Fibroblast of lung (primary cell): ENCODE measurements around the gene ZFC3H1.

Source experiments
- CTCF ChIP-seq, 2 donors: IDR thresholded peaks in 1 of 2; conservative IDR thresholded peaks in 1 of 2; 1 replicate in 1 of 2; 2 replicates in 1 of 2; pipeline ENCODE4 v1.5.1; 2011 to 2012; ENCODE audit warnings: low read length in 2 of 2, control low read depth in 1 of 2, inconsistent platforms in 1 of 2, low read depth in 1 of 2, mild to moderate bottlenecking in 1 of 2
- EZH2 ChIP-seq: IDR thresholded peaks from 2 replicates; pipeline ENCODE4 v1.5.1; 2012; ENCODE audit warnings: low read length, control low read depth, mild to moderate bottlenecking; ENCODE audit errors: missing control alignments

- TF ChIP-seq CTCF (conservative IDR thresholded peaks at IDR 0.05 in 1 of 2, IDR thresholded peaks at IDR 0.05 in 1 of 2; ENCODE audit: low read depth in 1 of 2, low read length in 2 of 2) = no peak
- no peak for TF ChIP-seq EZH2
Observed at GRCh38 chr12:71688961-71689570, 25.4 kb upstream of the ZFC3H1 start.
